Adrenal gland (tissue), 12 donors: ENCODE results near the gene CIRBP. TPM values are rescaled to one million over a fixed set of nuclear protein-coding genes. Genes with fewer than 3 reads are reported as not detected.

Experiments
- DNase-seq, 7 donors: peaks; one replicate each; pipeline ENCODE4 v3.0.0-alpha.2; 2019 to 2020
- H3K27ac ChIP-seq, 5 donors: fragments of 200-600 bp; sonication (generic) in 4 of 5; 1 replicate in 3 of 5; 2 replicates in 2 of 5; pipeline versions ENCODE4 v1.5.1 to v1.8.0; 2016 to 2020; ENCODE audit warnings: mild to moderate bottlenecking in 1 of 5
- H3K27me3 ChIP-seq: fragments of 200-600 bp; 2 replicates; pipeline ENCODE4 v1.8.0; 2021
- H3K36me3 ChIP-seq, 2 donors: fragments of 200-600 bp; replicated peaks in 1 of 2; 1 replicate in 1 of 2; 2 replicates in 1 of 2; pipeline versions ENCODE4 v1.5.1 to v1.8.0; 2018 to 2022
- H3K4me1 ChIP-seq, 2 donors: fragments of 200-600 bp; replicated peaks in 1 of 2; 1 replicate in 1 of 2; 2 replicates in 1 of 2; pipeline versions ENCODE4 v1.5.1 to v1.8.0; 2018 to 2021
- H3K4me3 ChIP-seq, 4 donors: fragments of 200-600 bp; sonication (generic) in 3 of 4; one replicate each; pipeline ENCODE4 v1.5.1; 2016 to 2018
- H3K9me3 ChIP-seq, 3 donors: fragments of 200-600 bp; sonication (generic) in 1 of 3; replicated peaks in 1 of 3; 1 replicate in 2 of 3; 2 replicates in 1 of 3; pipeline versions ENCODE4 v1.5.1 to v1.8.0; 2016 to 2021
- CTCF ChIP-seq, 6 experiments: fragments of 450-650 bp in 4 of 6; fragments of 200-600 bp in 2 of 6; sonication (generic) in 1 of 6; IDR thresholded peaks; 1 replicate in 5 of 6; 2 replicates in 1 of 6; pipeline versions ENCODE4 v1.5.1 to v1.8.0; 2016 to 2021; ENCODE audit warnings: antibody characterized with exemption in 6 of 6, mild to moderate bottlenecking in 2 of 6, moderate library complexity in 1 of 6
- POLR2A ChIP-seq, 2 donors: fragments of 450-650 bp; IDR thresholded peaks; one replicate each; pipeline ENCODE4 v1.6.1; 2017; ENCODE audit warnings: antibody characterized with exemption in 2 of 2, mild to moderate bottlenecking in 2 of 2, moderate library complexity in 1 of 2
- WGBS, 4 donors: extraction: QIAGEN DNeasy Blood & Tissue Kit in 2 of 4; methylation state at CpG; one replicate each; pipeline versions ENCODE4 v1.1.5 to v1.1.7; 2013 to 2017; 5-methylcytosine and 5-hydroxymethylcytosine counted together
- intact Hi-C, 2 donors: fragments of 100-400 bp; cut with DNase I; formaldehyde crosslinking; loops; one replicate each; pipeline versions ENCODE4 v1.14.1 to v1.15.0; 2022 to 2023
- polyA plus RNA-seq, 3 donors: library from polyadenylated mRNA; stranded (reverse); fragments of 200-250 nt in 2 of 3; fragments of 350-450 nt in 1 of 3; fragmentation: Illumina TruSeq in 1 of 3; extraction: RNeasy Lipid Tissue Mini Kit (QIAGEN cat#74804) in 1 of 3; gene quantifications; one replicate each; pipeline ENCODE4 v1.2.3, GENCODE V29; 2013 to 2014
- total RNA-seq, 9 donors: library from RNA; depleted of rRNA in 4 of 9; stranded (reverse); fragments of >200 nt in 4 of 9; fragments of 120-200 nt in 1 of 9; fragmentation: NEBNext Ultra II Directional in 1 of 9; extraction: Animal tissue kit (Norgen Biotek cat#: 25700) in 1 of 9; gene quantifications; one replicate each; pipeline versions ENCODE4 v1.1.0 to v1.2.4, GENCODE V29; 2013 to 2023
- donor health status: healthy with polysubstance abuse.
- donor health status: Bipolar disorder and iron deficiency.
- donor health status: DM: yes; HTN: yes; CAD: no.
- donor health status: DM: no; HTN: no; CAD: no.
- donor health status: DM: no; HTN: no; CAD: no.
- donor health status: DM: yes; HTN: yes; CAD: no.

The CIRBP gene
- total and polyA plus RNA-seq, 12 donors, result 317 to 1,164 (median 685) TPM

DNA sequence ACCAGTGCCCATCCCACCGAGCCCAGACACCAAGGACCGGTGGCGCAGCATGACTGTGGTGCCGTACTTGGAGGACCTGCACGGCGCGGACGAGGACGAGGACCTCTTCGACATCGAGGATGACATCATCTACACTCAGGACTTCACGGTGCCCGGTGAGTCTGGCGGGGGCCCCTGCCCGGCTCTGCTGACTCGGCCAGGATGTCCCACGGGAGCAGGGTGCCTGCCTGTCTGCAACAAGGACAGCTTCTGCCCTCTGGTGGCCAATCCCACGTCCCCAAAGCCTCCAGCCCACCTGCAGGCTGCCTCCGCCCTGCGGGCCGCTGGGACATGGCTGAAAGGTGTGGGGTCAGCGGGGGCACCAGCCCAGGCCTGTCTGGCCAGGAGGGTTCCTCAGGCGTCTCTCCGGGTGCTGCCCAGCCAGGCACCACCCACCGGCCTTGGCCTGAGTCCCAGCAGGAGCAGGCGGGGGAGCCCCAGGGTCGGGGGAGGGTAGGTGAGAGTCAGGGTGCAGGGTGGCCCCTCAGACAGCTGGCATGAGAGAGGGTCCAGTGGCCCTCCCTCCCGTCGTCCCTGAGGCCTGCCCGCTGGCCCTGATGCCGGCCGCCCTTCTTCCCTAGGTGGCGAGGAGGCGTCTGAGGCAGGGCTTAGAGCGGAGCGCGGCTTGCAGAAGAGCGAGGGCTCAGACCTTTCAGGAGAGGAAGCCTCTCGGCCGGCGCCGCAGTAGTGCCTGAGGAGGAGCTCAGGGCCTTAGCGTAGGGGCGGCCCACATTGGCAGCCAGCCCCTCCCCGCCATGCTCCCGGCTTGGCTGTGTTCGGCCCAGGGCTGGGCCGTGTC lies 45.9 kb upstream of the CIRBP start:
- intact Hi-C loops, result no loop called here
- H3K4me1 ChIP-seq, result peaks cover 7 to 32% of the 10 kb centered on the region in 2 donors
- H3K36me3 ChIP-seq, result peaks cover 0 to 79% of the 10 kb centered on the region in 2 donors
- WGBS, 4 donors, result 58 to 73% (median 66%) methylated on average over 17 to 48 of the region's 48 CpGs; no CpG with 5 or more reads in 1 of the 4 donors
- H3K4me3 ChIP-seq, result no peak overlapping the region
- no peaks in the 10 kb centered on the region for H3K9me3 ChIP-seq
- H3K27ac ChIP-seq, result peak overlapping the region in 1 of 5 donors; percentile 66
- TF ChIP-seq CTCF (IDR thresholded peaks at IDR 0.05) (peak in 5 of 6 experiments; percentile 32 to 42 (median 42)), POLR2A (IDR thresholded peaks at IDR 0.05) (no peak)
- peak in 4 of 7 donors; percentile 59 to 80 (median 66) for DNase-seq
- no peaks in the 10 kb centered on the region for H3K27me3 ChIP-seq

DNA sequence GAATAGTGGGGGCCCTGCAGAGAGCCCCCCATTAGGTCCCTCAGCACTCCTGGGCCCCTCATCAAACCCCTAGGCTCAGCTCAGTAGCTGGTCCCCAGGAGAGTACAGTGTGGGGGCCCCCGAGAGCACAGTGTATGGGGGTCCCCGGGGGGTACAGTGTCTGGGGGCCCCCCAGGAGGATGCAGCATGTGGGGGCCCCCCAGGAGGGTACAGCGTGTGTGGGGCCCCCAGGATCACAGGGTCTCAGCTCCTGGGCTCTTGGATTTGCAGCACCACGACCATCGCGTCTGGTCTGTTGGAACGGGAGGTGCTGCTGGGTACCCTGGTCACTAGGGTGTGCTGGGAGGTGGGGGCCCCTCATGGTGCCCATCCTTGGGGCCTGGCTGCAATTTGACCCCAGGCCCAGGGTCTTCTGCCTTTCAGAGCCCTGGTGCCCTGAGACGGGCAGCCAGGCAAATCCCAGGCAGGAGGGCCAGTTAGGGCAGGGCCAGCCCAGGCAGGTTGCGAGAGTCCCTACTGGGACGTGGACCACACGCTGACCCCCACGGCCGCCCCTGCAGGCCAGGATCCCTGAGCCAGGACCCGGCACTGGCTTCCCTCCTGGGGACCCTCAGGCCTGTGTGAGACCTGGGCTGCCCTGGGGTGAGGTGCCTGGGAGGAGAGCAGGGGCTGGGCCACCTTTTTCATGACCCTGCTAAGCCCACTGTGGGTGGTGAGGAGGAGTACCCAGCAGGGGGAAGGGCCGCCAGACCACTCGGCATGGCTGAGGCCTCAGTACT lies 44.9 kb upstream of the CIRBP start:
- H3K36me3 ChIP-seq, result peaks cover 0 to 79% of the 10 kb centered on the region in 2 donors

DNA sequence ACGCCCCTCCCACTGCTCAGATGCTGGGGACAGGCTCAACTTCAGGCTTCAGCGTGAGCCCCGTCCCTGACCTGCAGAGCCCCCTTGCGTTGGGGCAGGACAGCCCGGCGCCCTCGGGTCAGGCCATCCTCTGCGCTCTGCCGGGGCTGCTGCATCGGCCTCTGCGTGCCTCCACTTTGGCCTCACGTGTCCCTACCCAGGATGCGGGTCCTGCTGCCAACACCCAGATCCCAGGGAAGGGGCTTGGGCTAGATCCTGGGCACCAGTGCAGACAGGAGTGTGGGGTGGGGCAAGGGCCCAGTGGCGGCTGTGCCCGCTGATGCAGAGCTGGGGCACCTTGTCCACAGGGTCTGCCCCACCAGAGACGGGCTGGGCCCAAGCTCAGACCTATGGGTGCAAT lies 44.3 kb upstream of the CIRBP start:
- WGBS, 4 donors, result 88 to 92% (median 89%) methylated on average over 4 to 16 of the region's 16 CpGs
- Histone ChIP-seq H3K27me3 (no peaks in the 10 kb centered on the region), H3K4me3 (no peak overlapping the region), H3K27ac (no peak overlapping the region), H3K9me3 (no peaks in the 10 kb centered on the region), H3K36me3 (peaks cover 0 to 78% of the 10 kb centered on the region in 2 donors), H3K4me1 (peaks cover 7 to 25% of the 10 kb centered on the region in 2 donors)
- no peak for TF ChIP-seq POLR2A (IDR thresholded peaks at IDR 0.05)
- no peak for TF ChIP-seq CTCF (IDR thresholded peaks at IDR 0.05)
- intact Hi-C loops, result no loop called here
- DNase-seq, result no peak

More for the DNA sequence above, 44.9 kb upstream of the CIRBP start:
- DNase-seq, result no peak
- Histone ChIP-seq H3K4me1 (peaks cover 7 to 25% of the 10 kb centered on the region in 2 donors), H3K27ac (no peak overlapping the region), H3K9me3 (no peaks in the 10 kb centered on the region), H3K4me3 (no peak overlapping the region), H3K27me3 (no peaks in the 10 kb centered on the region)
- intact Hi-C loops, result no loop called here
- WGBS, 4 donors, result 93% methylated on average over 16 of the region's 16 CpGs; no CpG with 5 or more reads in 2 of the 4 donors
- TF ChIP-seq POLR2A (IDR thresholded peaks at IDR 0.05), result no peak
- no peak for TF ChIP-seq CTCF (IDR thresholded peaks at IDR 0.05)
